T-helper 22 cell (primary cell): Measurements from ENCODE around the gene TFAP2A.

Experiments used
- DNase-seq: peaks from one replicate; pipeline ENCODE4 v3.0.0-alpha.2; 2020; ENCODE audit warnings: low read depth

The TFAP2A gene

DNA sequence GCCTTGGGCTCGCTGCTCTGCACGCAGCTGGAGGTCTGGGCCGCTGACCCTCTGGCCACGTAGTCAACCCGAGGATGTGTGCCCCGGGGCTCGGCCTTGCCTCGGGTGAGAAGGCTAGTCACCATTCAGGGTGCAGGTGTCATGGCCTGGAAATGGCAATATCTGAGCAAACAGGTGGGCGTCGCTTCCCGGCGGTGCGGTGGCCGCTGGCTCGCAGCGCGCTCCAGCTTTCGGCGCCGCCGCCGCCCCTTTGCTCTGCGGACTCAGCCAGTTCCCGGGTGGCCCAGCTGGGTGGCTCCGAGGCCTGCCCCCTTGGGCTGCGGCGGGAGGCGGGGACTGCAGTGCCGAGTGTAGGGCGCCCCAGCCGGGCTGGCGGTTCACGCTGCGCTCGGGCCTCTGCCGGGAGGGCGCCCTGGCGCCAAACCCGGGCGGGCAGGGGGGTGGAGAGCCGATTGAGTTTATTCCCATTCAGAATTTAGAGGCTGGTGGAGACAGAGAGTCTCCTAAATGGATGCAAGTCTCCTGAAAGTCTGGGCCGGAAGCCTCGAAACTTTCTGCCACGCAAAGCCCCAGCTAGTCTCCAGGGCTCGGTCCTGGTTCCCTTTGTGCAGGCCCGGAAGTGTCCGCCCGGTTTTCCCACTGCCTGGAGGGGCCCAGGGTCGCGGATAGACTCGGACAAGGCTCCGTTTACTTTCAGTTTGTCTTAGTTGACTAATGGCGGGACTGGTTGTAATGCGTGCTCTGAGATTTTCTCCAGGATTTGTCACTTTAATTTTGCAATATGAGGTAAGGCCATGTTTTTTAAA, 11.3 kb upstream of the TFAP2A start:
- no peak for DNase-seq

DNA sequence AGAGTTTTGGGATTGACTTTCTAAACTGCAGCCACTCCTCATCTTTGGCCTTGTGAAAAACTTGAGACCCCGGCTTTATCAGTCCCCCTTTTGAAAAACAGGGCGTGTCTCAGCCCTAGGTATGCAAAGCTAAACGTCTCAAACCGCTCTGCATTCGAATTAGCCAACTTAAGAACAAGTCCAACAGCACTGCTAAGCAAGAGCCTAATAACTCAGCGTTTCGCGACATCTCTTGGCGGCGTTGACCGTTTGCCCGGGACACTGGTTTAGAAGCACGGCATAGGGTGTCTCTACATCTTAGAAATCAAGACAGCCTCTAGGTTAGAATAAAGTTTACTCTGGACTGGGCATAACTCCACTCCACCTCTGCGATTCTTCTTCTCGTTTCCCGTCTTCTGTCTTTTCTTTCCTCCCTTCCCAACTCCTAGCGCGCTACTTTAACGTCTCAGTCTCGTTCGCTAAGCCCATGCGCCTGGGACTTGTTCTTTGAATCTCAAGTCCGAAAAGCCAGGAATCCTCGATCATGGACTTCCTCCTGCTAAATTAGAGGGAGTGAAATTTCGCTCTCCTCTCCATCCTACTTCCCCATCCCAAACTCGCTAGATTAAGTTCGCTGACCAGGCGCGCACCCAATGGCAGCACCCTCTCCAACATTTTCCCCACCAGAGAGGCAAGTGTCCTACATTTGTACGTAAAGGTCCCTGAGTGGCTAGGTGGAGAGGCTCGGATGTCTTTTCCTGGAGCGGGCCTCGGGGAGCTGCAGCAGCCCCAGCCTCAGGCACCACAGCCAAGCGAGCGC, 10.5 kb upstream of the TFAP2A start:
- DNase-seq, result no peak

DNA sequence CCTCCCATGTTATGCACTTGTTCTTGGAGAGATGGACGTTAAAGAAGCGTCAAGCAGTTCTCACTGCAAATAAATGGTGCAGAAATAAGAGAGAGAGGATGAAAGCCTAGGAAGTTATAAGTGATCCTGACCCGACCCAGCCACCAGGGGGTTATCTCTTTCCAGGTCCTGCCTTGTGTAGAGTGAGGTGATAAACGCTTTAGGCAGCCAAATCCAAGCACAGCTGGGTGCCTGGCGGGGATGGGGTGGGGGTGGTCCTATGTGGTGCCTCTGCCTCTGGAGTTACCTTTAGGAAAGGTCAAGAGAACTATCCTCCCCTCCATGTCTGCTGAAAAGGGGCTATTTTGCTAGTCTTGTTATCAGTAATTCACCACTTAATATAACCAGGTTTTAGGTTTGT, 9.2 kb upstream of the TFAP2A start:
- DNase-seq, result no peak

GRCh38 chr6:10422737-10423034, 7.8 kb upstream of the TFAP2A start:
- no peak for DNase-seq

DNA sequence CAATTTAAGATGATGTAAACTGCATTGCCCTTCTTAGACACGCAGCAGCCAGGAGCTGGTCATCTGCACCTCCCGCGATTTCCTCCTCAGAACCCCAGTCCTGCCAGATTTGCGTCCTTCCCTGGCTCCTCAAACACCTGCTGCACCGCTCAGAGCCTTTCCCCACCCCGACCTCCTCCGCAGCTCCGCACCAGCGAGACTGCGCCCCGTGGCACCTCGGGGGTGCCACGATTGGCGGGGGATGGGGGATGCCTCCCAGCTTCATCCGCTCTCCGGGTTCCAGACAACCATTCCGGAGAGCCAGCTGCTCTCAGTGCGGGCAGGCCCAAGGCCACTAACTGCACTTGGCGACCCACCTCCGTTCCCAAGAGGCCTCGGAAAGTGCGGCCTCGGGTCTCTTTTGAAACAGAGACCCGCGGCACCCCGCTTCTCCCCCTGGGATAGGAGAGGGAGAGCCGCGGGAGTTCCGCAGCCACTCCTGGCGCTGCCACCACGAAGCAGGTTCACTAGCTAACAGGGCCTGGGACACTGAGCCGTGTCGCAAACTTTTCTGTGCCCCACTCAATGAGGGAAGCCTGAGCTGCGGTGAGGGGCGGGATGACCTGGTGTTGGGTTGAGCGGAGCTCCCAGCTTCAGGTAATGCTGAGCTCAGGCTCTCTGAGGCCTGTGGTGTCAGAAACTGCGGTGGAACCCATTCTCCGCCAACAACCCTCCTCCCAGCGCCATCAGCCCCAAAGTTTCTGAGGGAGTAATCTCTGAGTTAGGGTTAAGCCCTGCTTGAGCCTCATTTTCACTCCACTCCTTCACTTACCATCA, 7.3 kb upstream of the TFAP2A start:
- no peak for DNase-seq

DNA sequence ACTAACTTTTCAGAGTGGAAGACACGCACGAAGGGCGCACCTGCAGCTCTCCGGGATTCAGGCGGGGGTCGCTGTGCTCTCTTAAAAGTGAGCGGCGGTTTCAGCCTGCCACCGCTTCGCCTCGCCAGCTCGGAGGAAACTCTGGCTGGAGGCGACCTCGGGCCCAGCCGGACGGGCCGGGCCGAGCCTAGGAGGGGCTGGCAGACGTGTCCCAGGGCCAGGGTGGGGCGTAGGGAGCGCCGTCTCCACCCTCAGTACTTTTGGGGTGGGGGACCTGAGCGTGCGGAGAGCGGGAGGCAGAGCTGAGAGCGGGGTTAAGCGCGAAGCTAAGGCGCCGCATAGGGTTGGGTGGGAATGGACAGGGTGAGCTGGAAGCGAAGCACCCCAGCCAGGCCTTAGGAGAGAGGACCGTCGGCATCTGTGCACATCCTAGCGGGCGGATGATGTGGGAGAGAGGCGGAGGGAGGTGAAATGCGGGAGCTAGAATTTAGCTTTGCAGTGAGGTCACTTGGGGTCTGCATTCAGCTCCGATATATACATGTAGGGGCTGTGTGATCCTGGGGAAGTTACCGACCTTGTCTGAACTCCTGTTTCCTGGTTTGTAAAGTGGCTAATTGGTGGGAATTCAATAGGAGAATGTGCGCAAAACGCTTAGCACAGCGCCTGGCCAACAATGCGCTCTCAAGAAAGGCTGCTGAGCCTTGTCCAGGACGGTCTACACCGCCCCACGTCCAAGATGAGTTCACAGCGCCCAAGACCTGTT, 6.5 kb upstream of the TFAP2A start:
- DNase-seq, result no peak

DNA sequence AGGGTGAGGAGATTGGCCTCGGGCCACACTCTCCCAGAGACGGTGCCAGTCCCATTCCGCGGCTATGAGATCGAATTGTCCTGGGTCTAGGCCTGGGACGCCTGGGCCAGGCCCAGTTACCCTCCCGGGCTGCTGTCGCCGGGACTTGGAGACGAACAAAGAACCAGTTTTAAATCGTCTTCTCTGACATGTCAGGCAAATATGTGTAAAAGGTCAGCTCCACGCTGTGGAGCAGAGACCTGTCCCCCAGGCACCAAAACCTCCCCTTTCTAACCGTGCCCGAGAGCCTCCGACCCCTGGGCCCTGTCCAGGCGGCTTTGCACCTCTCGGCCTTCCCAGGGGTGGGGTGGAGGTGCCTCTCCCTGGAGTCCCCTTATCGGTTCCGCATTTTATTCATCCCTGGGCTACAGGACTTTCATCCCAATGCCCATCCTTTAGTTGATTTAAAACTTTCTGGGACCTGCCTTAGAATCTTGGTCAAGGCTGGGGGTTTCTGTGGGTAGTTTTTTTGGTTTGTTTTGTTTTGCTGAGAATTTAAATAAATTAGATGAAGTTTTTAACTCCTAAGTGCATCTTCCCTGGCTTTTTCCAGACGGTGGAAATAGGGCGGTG, 5.8 kb upstream of the TFAP2A start:
- DNase-seq, result no peak

DNA sequence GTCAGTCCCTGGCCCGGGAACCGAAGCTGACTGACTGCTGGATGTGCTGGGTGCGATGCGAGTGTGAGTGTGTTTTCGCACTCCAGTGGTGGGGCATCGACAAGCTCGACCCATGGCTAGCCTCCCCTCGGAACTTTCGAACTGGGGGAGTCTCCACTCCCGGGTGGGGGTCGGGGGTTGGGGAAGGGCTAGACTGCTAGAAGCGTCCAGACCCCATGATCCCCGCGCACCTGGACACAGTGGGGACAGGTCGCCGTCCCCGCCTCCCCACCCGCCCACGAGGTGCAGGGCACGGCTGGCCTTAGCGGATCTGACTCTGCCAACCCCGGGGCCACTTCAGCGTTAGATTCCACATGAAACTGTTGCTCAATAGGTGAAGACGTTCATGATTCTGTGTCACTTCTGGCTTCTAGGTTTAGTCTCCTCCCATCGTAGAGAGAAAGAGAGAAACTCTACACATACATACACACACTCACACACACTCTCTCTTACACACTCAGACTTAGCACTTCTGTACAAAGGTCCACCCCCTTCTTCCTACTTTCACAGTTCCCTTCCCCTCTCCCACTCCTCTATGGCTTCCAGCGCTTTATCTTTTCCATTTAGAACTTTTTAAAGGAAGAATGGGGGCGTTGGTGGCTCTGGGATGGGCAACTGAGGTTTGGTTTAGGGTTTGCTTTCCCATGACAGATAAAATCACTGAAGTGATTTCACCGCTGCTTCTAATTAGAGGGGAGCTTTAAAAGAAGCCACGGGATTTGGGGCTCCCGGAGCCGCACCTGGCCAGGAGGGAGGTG, 5.1 kb upstream of the TFAP2A start:
- no peak for DNase-seq

GRCh38 chr6:10418862-10419748, 4.2 kb upstream of the TFAP2A start:
- no peak for DNase-seq

DNA sequence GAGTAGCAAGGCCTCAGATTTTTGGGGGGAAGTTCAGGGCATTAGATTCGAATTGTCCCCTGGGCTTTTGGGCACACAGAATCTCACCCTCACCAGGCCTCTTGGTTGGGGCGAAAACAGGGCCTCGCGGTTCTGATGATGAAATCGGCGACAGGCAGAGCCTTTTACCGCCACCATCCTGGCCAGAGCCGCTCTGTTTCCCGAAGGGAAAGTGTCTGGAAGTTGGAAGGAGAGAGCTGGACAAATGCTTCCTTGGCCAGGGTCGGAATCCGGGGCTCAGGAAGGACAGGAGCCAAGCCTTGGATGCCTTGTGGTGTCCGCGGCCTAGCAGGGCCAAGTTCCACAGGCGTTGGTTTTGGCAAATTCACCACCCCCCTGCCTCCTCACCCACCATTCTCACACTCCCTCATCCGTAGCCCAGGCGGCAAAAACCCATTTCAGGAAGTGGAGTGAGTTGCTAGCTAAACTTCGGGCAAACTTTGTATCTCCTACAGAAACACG, 3.5 kb upstream of the TFAP2A start:
- DNase-seq, result no peak

DNA sequence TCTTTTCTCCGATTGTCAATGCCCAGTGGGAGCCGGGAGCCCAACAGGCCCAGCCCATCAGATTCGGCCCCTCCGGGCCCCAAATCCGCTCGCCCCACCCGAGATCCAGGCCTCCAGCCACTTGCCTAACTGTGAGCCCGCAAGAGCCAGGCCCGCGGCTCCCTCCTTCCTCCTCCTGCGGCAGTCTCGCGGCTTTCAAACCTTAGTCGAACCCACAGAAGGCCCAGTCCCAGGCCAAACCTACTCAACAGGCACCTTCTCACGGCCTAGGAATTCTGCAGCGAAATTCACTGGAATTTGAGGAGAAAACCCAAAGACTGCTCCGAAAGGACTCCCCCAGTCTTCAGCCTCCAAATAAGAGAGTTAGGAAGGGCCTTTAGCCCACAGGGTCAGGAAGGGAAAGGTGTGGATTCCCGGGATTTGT, 2.8 kb upstream of the TFAP2A start:
- no peak for DNase-seq

- DNase-seq, result no peak
Observed at GRCh38 chr6:10416863-10417641, 2.2 kb upstream of the TFAP2A start.

- DNase-seq, result no peak
Observed at GRCh38 chr6:10416516-10416862, 1.6 kb upstream of the TFAP2A start.

DNA sequence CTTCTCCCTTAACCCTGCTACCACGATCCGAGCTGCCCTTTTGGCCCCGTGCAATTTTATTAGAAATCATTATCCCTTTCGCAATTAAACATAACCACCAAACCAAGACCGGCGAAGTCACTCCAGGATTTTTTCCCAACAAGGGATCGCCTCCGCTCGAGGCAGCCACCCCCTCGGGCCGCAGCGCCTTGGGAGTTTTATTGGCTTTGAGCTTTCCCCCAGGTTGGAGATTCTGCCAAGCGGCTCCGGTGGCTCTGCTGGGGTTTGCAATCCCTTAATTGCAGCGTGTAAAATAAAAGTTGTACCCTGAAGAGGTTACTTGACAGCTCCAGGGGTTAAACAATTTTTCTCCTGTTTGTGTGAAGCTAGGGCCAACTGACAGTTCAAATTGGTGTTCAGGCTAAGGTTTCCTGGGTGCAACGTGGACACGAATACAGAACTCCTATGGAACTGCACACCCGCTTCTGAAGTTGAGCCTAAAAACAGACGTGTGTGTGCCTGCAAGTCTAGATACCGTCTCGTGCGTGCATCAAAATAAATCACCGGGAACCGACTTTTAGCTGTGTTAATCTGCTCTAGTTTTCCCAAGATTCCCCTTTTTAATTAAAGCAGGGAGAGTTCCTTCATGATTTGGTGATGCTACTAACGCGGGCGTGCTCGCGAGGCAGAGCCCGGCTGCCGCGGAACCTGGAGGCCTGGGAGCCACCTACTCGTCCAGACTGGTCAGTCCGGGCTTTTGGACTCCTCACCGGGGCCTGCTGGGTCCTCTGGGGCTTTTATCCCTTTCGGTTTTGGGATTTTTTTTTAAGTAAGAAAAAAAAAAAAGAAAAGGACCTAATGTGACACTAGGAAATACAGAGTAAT, 975 bp upstream of the TFAP2A start:
- no peak for DNase-seq

GRCh38 chr6:10413850-10414738, 780 bp downstream of the TFAP2A start:
- no peak for DNase-seq

DNA sequence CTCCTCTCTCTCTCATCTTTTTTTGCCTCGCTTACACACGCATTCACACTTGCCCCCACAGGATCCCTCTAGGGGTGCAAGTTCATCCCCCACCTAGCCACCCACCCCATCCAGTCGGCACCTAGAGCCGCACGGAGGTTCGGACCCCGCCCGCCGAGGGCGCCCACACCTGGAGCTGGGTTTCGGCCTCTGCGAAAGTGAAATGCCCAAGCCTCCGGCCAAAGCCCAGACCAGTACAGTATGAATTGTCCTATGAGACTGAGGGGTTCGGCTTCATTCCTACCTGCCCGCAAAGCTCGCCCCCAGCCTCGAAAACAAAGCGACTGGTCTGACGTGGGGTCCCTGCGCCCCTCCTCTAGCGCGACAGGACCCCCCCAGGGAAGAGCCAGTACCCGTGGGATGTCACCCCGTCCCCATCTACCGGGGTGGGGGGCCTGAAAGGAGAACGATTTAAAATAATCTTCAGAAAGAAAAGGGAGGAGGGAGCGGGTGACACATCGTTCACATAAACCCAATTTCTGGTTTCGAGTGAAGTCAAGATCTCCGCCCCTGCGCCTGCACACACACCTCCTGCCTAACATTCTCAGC, 1.5 kb downstream of the TFAP2A start:
- no peak for DNase-seq
